NCI-H510A treated with DMSO at 0.1 percent for 48 hours (cell line): ENCODE data around the gene PTPRE.

Experiments used
- DNase-seq: peaks from one replicate; lab custom pipeline; 2025; lab: John Stamatoyannopoulos, UW

PTPRE gene

GRCh38 chr10:127906548-127907377 is at the start of gene PTPRE:
TSS of gene PTPRE (plus strand) at chr10:127907103. CDS start at chr10:128040882, 133,779 bp downstream.
- no peak for DNase-seq

- no peak for DNase-seq
These were observed 46.3 kb upstream of the PTPRE start for GRCh38 chr10:127860592-127860991.

- DNase-seq = no peak
These were observed 43.6 kb upstream of the PTPRE start for GRCh38 chr10:127863231-127863825.

GRCh38 chr10:127866276-127867013 is 40.5 kb upstream of the PTPRE start:
- no peak for DNase-seq

- no peak for DNase-seq
These were observed 39.1 kb upstream of the PTPRE start for GRCh38 chr10:127867805-127868204.

GRCh38 chr10:127869329-127869728 is 37.6 kb upstream of the PTPRE start:
- DNase-seq = no peak

GRCh38 chr10:127871631-127872010 is 35.3 kb upstream of the PTPRE start:
- no peak for DNase-seq

- DNase-seq = no peak
These were observed 34.7 kb upstream of the PTPRE start for GRCh38 chr10:127872011-127872761.

GRCh38 chr10:127872871-127873600 is 33.9 kb upstream of the PTPRE start:
- DNase-seq = no peak

- DNase-seq = no peak
These were observed 32.9 kb upstream of the PTPRE start for GRCh38 chr10:127873901-127874470.

- no peak for DNase-seq
These were observed 32.0 kb upstream of the PTPRE start for GRCh38 chr10:127874671-127875448.

- DNase-seq = no peak
These were observed 31.5 kb upstream of the PTPRE start for GRCh38 chr10:127875449-127875765.

- DNase-seq = no peak
These were observed 31.0 kb upstream of the PTPRE start for GRCh38 chr10:127875916-127876315.

- DNase-seq = no peak
These were observed 29.8 kb upstream of the PTPRE start for GRCh38 chr10:127877116-127877515.

- no peak for DNase-seq
These were observed 29.2 kb upstream of the PTPRE start for GRCh38 chr10:127877699-127878098.

GRCh38 chr10:127878475-127879055 is 28.3 kb upstream of the PTPRE start:
- no peak for DNase-seq

GRCh38 chr10:127880557-127880956 is 26.3 kb upstream of the PTPRE start:
- DNase-seq = no peak

GRCh38 chr10:127881262-127881661 is 25.6 kb upstream of the PTPRE start:
- no peak for DNase-seq

GRCh38 chr10:127882391-127882790 is 24.5 kb upstream of the PTPRE start:
- no peak for DNase-seq

GRCh38 chr10:127882801-127883459 is 24.0 kb upstream of the PTPRE start:
- DNase-seq = no peak
